ENCODE results near the gene ABHD15.

Gene ABHD15

DNA sequence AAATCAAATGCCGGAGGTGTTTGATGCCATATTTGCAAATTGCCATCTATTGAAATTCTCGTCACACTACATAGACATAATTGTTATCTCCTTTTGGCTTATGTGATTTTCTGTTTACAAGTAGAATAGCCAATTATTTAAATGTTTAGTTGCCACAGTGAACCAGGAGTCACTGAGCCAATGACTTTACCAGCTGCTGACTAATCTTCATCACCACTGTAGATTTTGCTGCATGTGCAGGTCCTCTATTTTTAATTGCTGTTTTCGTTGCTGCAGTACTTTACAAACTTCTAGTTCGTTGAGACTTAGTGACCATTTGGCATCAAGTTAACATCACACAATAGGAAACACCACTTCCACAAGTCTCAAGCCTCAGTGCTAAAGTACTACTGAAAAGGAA, 22.8 kb downstream of the ABHD15 start:
- H3K36me3 ChIP-seq (ENCODE audit: insufficient read depth): no peaks in the 10 kb centered on the region
- H3K4me1 ChIP-seq (ENCODE audit: low read depth, poor library complexity, severe bottlenecking): peaks cover 10% of the 10 kb centered on the region
- H3K9ac ChIP-seq: no peak overlapping the region
- no peaks in the 10 kb centered on the region for H4K20me1 ChIP-seq (ENCODE audit: insufficient read depth)
- no peaks in the 10 kb centered on the region for H3K27me3 ChIP-seq (ENCODE audit: insufficient read depth, low read depth)
- TF ChIP-seq, protein P1, sequence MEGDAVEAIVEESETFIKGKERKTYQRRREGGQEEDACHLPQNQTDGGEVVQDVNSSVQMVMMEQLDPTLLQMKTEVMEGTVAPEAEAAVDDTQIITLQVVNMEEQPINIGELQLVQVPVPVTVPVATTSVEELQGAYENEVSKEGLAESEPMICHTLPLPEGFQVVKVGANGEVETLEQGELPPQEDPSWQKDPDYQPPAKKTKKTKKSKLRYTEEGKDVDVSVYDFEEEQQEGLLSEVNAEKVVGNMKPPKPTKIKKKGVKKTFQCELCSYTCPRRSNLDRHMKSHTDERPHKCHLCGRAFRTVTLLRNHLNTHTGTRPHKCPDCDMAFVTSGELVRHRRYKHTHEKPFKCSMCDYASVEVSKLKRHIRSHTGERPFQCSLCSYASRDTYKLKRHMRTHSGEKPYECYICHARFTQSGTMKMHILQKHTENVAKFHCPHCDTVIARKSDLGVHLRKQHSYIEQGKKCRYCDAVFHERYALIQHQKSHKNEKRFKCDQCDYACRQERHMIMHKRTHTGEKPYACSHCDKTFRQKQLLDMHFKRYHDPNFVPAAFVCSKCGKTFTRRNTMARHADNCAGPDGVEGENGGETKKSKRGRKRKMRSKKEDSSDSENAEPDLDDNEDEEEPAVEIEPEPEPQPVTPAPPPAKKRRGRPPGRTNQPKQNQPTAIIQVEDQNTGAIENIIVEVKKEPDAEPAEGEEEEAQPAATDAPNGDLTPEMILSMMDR (conservative IDR thresholded peaks at IDR 0.05; ENCODE audit: low read depth, low read length): no peak
- no peak overlapping the region for H3K4me3 ChIP-seq (IDR thresholded peaks at IDR 0.05; ENCODE audit: insufficient read depth, low read depth, low read length)
- no peak overlapping the region for H2AFZ ChIP-seq (ENCODE audit: low read depth)
- H3K27ac ChIP-seq: no peak overlapping the region
- no peaks in the 10 kb centered on the region for H3K79me2 ChIP-seq (ENCODE audit: insufficient read depth, low read depth)
- H3K4me2 ChIP-seq: no peak overlapping the region

DNA sequence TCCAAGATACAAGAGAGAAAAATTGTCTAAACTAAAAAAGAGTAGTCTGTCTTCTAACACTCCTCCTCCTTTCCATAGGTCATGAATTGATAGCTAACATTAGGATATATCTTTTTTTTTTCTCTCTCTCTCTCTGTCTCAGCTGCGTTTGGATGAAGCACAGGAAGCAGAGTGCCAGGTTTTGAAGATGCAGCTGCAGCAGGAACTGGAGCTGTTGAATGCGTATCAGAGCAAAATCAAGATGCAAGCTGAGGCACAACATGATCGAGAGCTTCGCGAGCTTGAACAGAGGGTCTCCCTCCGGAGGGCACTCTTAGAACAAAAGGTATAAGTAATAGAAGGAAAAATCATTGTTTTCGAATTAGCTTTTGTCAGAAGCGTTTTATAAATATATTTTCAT, 32.9 kb downstream of the ABHD15 start:
- Histone ChIP-seq H2AFZ (ENCODE audit: low read depth) (no peak overlapping the region), H3K79me2 (ENCODE audit: insufficient read depth, low read depth) (no peaks in the 10 kb centered on the region), H3K36me3 (ENCODE audit: insufficient read depth) (no peaks in the 10 kb centered on the region), H3K4me2 (no peak overlapping the region), H4K20me1 (ENCODE audit: insufficient read depth) (no peaks in the 10 kb centered on the region), H3K4me3 (IDR thresholded peaks at IDR 0.05; ENCODE audit: insufficient read depth, low read depth, low read length) (no peak overlapping the region), H3K4me1 (ENCODE audit: low read depth, poor library complexity, severe bottlenecking) (no peaks in the 10 kb centered on the region), H3K9ac (no peak overlapping the region), H3K27me3 (ENCODE audit: insufficient read depth, low read depth) (no peaks in the 10 kb centered on the region), H3K27ac (no peak overlapping the region)
- TF ChIP-seq, protein P1 (conservative IDR thresholded peaks at IDR 0.05; ENCODE audit: low read depth, low read length): no peak

- TF ChIP-seq, protein P1 (conservative IDR thresholded peaks at IDR 0.05; ENCODE audit: low read depth, low read length): no peak
- no peak overlapping the region for H3K4me3 ChIP-seq (IDR thresholded peaks at IDR 0.05; ENCODE audit: insufficient read depth, low read depth, low read length)
- no peaks in the 10 kb centered on the region for H4K20me1 ChIP-seq (ENCODE audit: insufficient read depth)
- H3K36me3 ChIP-seq (ENCODE audit: insufficient read depth): no peaks in the 10 kb centered on the region
- H3K79me2 ChIP-seq (ENCODE audit: insufficient read depth, low read depth): no peaks in the 10 kb centered on the region
- H3K27ac ChIP-seq: no peak overlapping the region
- no peak overlapping the region for H3K9ac ChIP-seq
- H3K4me2 ChIP-seq: no peak overlapping the region
- H3K4me1 ChIP-seq (ENCODE audit: low read depth, poor library complexity, severe bottlenecking): no peaks in the 10 kb centered on the region
- no peaks in the 10 kb centered on the region for H3K27me3 ChIP-seq (ENCODE audit: insufficient read depth, low read depth)
- no peak overlapping the region for H2AFZ ChIP-seq (ENCODE audit: low read depth)
Measured at GRCh38 chr17:29526322-29526721, 40.5 kb downstream of the ABHD15 start.

- no peak overlapping the region for H2AFZ ChIP-seq (ENCODE audit: low read depth)
- H3K4me3 ChIP-seq (IDR thresholded peaks at IDR 0.05; ENCODE audit: insufficient read depth, low read depth, low read length): no peak overlapping the region
- no peaks in the 10 kb centered on the region for H3K27me3 ChIP-seq (ENCODE audit: insufficient read depth, low read depth)
- TF ChIP-seq, protein P1 (conservative IDR thresholded peaks at IDR 0.05; ENCODE audit: low read depth, low read length): no peak
- H3K27ac ChIP-seq: no peak overlapping the region
- H4K20me1 ChIP-seq (ENCODE audit: insufficient read depth): no peaks in the 10 kb centered on the region
- H3K4me1 ChIP-seq (ENCODE audit: low read depth, poor library complexity, severe bottlenecking): no peaks in the 10 kb centered on the region
- no peak overlapping the region for H3K4me2 ChIP-seq
- H3K36me3 ChIP-seq (ENCODE audit: insufficient read depth): 0 out of 2 replicates have a peak, but pooled peaks cover 2% of the 10 kb centered on the region
- no peaks in the 10 kb centered on the region for H3K79me2 ChIP-seq (ENCODE audit: insufficient read depth, low read depth)
- H3K9ac ChIP-seq: no peak overlapping the region
Measured at GRCh38 chr17:29524692-29525091, 42.1 kb downstream of the ABHD15 start.

Data from KMS-11 (cell line).